Activated T-cell treated with anti-CD3 and anti-CD28 coated beads for 24 hours (primary cell): ENCODE measurements around the gene TLDC2.

Experiments
- DNase-seq: peaks from one replicate; pipeline ENCODE4 v3.0.0-alpha.2; 2020; ENCODE audit warnings: low read depth

The TLDC2 gene

DNA sequence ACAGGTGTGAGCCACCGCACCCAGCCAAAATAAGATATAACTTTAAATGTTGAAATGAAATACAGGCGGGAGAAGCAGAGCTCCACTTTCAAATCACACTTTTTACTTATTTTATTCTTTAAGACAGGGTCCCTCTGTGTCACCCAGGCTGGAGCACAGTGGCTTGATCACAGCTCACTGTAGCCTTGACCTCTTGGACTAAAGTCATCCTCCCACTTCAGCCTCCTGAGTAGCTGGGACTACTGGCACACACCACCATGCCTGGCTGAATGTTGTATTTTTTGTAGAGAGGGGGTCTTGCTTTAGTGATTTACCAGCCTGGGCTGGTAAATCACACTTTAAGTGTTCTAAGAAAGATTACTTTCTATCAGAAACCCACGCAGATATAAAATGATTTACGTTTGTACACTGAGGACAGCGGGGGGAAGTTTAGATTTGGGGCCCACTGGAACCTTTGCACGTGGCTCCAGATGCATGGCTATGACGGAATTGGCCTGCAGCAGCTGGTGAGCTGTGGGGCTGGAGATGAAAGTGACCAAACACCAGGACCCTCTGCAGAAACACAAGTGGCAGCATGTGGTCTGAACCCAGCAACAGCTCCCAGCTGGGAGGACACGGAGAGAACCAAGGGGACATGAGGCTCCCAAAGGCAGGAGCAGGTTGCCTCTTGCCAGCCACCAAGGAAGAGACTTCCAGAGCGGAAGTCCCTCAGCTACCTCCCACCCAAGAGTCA lies 26.4 kb upstream of the TLDC2 start:
- no peak for DNase-seq

GRCh38 chr20:36850759-36851158 lies 25.2 kb upstream of the TLDC2 start:
- no peak for DNase-seq

DNA sequence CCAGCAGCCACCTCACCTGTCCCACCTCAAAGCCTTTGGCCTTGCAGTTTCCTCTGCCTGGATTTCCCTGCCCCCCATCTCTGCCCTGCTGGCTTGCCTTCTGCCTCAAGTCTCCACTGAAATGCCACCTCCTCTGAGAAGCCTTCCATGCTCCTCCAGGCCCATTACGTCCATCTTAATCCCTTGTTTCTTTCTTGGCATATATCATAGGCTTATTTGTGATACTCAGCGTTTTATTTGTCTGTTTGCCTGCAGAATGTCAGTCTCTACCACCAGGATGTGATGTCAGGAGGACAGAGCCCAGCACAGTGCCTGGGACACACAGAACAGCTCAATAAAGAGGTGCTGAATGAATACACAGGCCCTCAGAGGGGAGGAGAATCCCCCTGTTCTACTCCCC lies 24.4 kb upstream of the TLDC2 start:
- DNase-seq: no peak

GRCh38 chr20:36852187-36852586 lies 23.8 kb upstream of the TLDC2 start:
- DNase-seq: no peak

DNA sequence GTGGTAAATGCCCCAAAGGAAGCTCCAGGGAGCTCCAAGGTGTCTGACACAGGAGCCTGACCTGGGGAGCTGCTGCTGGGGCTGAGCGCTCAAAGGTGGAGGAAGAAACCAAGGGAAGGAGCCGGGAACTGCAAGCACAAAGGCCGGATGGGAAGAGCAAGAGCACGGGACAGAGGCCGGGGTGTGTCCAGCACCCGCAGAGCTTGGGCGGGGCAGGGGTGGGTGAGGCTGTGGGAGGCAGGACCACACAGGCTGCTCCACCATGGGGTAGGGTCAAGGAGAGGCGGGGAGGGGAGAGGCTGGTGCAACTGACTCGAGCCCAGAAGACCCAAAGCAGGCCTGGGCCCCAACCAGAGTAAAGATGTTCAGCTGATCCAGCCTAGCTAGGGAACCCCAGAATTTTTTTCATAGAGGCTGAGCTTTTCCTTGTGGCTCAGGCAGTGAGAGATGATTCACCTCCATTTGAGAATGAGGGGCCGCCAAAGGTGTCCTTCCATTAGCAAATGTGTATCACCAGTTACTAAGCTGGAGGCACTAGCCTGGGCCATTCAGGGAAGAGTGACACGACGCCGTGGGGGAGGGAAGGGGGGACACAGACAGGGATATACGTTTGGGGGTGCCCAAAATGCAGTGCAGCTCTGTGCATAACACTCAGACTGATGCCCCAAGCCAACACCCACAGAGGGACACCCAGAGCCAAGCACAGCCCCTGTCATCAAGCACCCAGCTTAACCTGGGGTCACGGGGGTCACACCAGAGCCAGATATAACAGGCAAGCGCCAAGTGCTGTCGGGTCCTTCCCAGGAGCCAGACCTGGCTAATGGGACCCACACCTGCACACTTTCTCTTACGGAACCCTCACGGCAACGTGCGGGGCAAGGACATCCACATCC lies 21.3 kb upstream of the TLDC2 start:
- no peak for DNase-seq

DNA sequence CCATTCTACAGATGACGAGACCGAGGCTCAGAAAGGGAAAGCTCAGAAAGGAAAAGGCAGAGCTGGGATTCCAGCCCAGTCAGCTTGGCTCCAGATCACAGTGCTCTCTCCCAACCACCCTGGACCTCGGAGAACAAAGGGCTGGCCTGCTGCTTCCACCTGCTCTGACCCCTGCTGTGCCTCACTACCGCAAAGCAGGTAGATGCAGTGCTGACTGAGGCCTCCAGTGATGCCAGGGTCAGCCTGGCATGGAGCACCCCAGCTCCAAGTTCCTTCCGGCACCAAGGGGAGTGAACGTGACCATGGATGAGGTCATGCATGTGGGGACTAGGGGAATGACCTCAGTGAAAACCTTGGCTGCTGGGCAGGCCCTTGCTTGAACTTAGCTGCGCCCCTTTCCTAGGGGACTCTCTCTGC lies 20.7 kb upstream of the TLDC2 start:
- DNase-seq: no peak

GRCh38 chr20:36856195-36856594 lies 19.7 kb upstream of the TLDC2 start:
- no peak for DNase-seq

DNA sequence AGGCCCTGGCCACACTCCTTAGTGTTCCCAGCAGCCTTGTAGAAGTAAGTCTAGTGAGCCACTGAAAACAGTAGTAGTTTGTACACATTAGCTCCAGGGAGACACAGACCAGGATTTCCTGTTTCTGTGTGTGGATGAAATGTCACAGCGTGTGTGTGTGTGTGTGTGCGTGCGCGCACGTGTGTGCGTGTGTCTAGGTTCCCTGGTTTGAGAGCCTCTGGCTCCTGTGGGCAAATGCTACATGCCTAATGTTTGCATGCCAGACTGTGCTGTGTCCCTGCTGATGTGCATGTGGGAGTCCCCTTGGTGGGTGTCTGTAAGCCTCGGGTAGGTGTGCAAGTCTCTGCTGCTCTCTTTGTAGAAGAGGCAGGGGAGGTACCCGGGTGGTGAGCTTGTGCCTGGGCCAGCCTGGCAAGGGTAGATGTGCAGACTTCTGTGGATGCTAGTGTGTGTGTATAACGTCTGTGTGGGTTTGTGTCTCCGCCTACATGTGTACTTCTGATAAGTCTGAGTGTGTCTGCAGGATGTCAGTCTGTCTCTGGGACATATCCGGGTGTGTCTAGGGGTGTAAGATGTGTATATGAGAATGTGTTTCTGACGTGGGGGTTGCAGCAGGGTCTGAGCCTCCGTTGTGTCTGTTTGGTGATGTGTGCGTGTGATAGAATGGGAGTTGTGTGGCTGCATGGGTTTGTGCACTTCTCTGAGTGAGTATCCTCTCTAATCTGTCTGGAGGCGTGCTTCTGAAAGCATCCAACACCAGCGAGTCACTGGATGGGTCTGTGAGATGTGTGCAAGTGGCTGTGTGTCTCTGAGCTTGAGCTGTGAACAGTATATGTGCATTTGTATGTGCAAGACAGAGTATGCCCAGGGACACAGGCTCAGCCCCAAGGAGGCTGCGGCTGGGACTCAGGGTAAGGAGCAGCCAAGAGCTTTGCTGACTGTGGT lies 19.0 kb upstream of the TLDC2 start:
- peak; percentile 8 for DNase-seq

GRCh38 chr20:36859282-36859555 lies 16.7 kb upstream of the TLDC2 start:
- no peak for DNase-seq

DNA sequence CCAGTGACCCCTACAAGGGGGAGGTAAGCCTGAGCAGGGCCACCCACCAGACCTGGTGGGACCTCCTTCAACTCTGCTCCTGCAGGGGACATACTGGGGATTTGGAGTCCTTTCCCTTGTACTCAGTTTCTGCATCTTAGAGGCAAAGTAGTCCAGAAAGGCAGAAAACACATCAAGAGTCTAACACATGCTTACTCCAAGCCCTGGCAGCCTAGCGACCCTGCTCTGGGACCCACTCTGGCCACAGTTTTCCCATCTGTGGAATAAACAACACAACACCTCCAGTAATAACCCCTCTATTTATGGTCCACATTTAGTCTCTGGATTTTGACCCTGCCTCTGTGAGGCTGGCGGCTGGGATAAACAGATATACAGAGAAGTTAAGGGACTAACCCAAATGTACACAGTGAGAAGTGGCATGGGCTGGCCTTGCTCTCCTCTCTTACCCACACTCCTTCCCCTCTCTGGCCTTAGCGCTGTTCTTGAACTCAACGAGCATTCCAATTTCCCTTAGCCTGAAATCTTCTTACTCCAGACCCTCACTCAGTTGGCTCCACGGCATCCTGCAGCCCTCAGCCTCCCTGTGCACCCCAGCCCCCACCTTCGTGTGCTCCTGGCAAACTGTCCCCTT lies 16.1 kb upstream of the TLDC2 start:
- no peak for DNase-seq

- no peak for DNase-seq
Measured at GRCh38 chr20:36860339-36860738, 15.6 kb upstream of the TLDC2 start.

DNA sequence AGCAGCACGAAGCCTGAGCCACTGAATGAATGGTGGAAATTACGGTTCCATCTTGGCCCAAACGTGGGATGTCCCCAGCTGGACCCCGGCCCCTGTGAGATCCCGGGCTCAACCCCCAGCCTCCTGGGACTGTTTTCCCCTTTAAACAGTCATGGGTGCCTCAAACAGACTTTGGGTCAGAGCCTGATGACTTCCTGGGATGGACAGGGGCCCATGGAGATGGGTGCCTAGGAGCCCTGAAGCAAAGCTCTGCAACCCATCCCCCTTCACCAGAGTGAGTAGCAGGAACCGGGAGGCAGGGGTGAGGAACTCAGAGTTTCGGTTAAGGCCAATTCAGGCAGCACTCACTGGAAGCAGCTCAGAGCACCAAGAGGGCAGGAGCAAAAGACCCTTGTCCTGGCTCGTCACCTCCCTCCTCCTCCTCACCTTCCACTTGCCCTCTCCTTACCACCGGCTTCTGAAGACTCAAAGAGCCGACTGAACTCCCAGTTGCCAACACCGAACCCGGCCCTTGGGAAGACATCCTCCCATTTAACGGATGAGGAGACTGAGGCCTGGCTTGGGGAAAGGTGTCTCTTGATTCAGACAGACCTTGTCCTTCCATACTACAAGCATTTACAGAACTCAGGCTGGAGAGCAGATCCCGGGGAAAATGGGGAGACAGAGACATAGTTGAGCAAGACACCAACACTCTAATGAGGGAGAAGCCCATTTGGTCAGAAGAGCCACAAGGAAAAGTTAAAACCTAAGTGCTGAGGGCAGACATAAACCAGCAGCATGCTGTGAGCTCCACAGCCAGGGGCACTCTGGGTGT lies 14.9 kb upstream of the TLDC2 start:
- no peak for DNase-seq

GRCh38 chr20:36861625-36861874 lies 14.4 kb upstream of the TLDC2 start:
- no peak for DNase-seq

- no peak for DNase-seq
Measured at GRCh38 chr20:36861875-36862801, 13.8 kb upstream of the TLDC2 start.

- no peak for DNase-seq
Measured at GRCh38 chr20:36862857-36863668, 12.9 kb upstream of the TLDC2 start.

DNA sequence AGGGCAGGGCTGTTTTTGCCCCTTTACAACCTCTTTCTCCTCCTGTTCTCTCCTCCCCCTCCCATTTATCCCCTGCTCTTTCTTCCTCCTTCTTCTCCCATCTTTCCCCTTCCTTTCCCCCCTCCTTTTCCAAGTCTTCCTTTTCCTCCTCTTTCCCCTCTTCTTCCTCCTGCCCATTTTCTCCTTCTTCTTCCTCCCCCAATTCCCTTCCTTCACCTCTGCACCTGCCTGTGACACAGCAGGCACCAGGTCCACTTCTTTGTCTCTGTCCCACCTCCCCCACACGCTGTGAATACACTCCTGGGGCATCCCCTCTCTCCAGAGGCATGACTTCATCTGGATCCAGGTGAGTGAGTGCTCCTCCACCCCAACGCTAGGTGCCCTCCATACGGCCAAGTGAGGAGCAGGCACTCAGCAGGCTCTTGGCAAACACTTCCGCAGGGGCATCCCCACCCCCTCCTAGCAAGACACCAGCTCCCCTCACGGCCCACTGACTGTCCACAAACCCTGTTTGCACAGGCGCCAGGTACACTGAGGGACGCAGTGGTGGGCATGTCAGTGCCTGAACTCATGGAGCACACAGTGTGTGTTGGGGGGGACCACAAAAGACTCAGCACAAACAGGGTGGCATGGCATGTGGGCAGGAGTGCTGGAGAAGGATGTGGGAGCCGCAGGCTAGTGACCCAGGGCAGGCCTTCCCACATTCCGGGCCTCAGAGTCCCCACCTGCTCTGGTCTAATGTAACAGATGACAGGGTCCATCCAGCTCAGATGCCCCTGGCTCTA lies 10.7 kb upstream of the TLDC2 start:
- DNase-seq: no peak

DNA sequence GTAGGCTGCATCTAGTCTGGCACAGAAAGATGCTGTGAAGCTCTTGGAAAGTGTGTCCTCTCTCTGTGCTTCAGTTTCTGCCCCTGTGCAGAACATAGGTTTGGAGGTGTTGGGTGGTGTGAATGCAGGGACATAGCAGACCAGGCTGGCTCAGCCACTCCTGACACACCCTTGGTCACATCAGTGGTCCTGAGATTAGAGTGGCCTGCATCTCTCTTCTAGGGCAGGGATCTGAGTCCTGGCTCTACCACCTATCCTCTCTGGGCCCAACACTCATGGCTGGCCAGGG lies 10.1 kb upstream of the TLDC2 start:
- DNase-seq: no peak

DNA sequence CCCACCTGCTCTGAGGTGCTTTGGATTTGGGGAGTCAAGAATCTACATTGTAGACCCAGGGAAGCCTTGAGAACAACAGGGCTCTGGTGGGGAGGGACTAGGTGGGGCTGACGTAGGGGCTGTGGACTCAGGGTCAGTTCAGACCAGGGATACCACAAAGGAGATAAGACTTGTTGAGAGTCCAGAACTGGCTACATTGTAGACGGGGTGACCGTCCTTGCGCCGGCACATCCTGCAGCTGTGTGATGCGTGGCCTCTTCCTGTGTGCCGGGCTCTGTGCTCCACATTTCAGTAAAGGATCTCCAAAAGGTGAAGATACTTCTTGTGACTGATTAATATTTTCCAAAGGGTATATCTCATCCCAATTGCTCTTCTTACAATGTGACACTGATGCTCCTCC lies 9.8 kb upstream of the TLDC2 start:
- DNase-seq: no peak
